H1 (cell line): ENCODE data around the gene BMERB1. TPM values are rescaled to one million over a fixed set of nuclear protein-coding genes. Genes with fewer than 3 reads are reported as not detected.

ENCODE experiments used
- GTF2F1 ChIP-seq: IDR thresholded peaks from 2 replicates; pipeline ENCODE4 v1.6.1; 2012; ENCODE audit warnings: low read depth, low read length, improper control_type of control experiment, borderline replicate concordance
- NANOG ChIP-seq: IDR thresholded peaks from 2 replicates; pipeline ENCODE4 v1.6.1; 2011; ENCODE audit warnings: low read length, low read depth, mild to moderate bottlenecking, inconsistent platforms; ENCODE audit not compliant: insufficient read depth, poor library complexity, severe bottlenecking
- PHF8 ChIP-seq: fragments of 200-600 bp; sonication (generic); conservative IDR thresholded peaks from 2 replicates; pipeline ENCODE4 v1.7.1; 2012; ENCODE audit warnings: low read depth, mild to moderate bottlenecking, inconsistent platforms, low read length, moderate library complexity
- RAD21 ChIP-seq, 2 experiments: IDR thresholded peaks in 1 of 2; conservative IDR thresholded peaks in 1 of 2; 2 replicates each; pipeline ENCODE4 v1.6.1; 2011; ENCODE audit warnings: low read depth in 2 of 2, low read length in 2 of 2, improper control_type of control experiment in 1 of 2, inconsistent platforms in 1 of 2, mild to moderate bottlenecking in 1 of 2, moderate library complexity in 1 of 2
- RXRA ChIP-seq: IDR thresholded peaks from 2 replicates; pipeline ENCODE4 v1.6.1; 2011; ENCODE audit warnings: low read depth, mild to moderate bottlenecking, low read length, moderate library complexity; ENCODE audit not compliant: insufficient read depth
- TAF1 ChIP-seq: IDR thresholded peaks from 2 replicates; pipeline ENCODE4 v1.6.1; 2011; ENCODE audit warnings: mild to moderate bottlenecking, low read depth, low read length
- TAF7 ChIP-seq: optimal IDR thresholded peaks from 2 replicates; pipeline ENCODE3; 2011; ENCODE audit warnings: low read depth, mild to moderate bottlenecking, inconsistent platforms, low read length, moderate library complexity, borderline replicate concordance
- polyA plus RNA-seq, 7 experiments: library from polyadenylated mRNA; depleted of rRNA in 3 of 7; stranded (reverse) in 5 of 7; unstranded in 2 of 7; fragments of >200 nt in 5 of 7; fragments of 200-250 nt in 2 of 7; gene quantifications; 1 replicate in 5 of 7; 2 replicates in 1 of 7; 4 replicates in 1 of 7; pipeline versions ENCODE4 v1.2.1 to v1.2.3, GENCODE V29; 2011 to 2013; ENCODE audit warnings: missing spikeins in 2 of 7, mixed read lengths in 2 of 7
- total RNA-seq: library from RNA; stranded (reverse); fragmentation: NEBNext Ultra II Directional; extraction: Animal tissue kit (Norgen Biotek cat#: 25700); gene quantifications from 2 replicates; pipeline ENCODE4 v1.2.1, GENCODE V29; 2021
- TF ChIP-seq, protein P1 (sequence below): IDR thresholded peaks from 2 replicates; pipeline ENCODE4 v1.6.1; 2012; ENCODE audit warnings: inconsistent platforms

BMERB1 gene
- total and polyA plus RNA-seq, 2 of the 8 experiments (the other 6 are each of a cell fraction or from before 2014, with no cell fraction given): 23.5 to 27.1 TPM

GRCh38 chr16:15593235-15593634 is 158.8 kb downstream of the BMERB1 start (continued):
- no peak for TF ChIP-seq RAD21 (IDR thresholded peaks at IDR 0.05 in 1 of 2, conservative IDR thresholded peaks at IDR 0.05 in 1 of 2; ENCODE audit: low read depth in 2 of 2, low read length in 2 of 2)
- no peak for TF ChIP-seq TAF7
- TF ChIP-seq NANOG: no peak
- TF ChIP-seq TAF1: no peak
- TF ChIP-seq PHF8: no peak
- no peak for TF ChIP-seq GTF2F1
- TF ChIP-seq, protein P1, sequence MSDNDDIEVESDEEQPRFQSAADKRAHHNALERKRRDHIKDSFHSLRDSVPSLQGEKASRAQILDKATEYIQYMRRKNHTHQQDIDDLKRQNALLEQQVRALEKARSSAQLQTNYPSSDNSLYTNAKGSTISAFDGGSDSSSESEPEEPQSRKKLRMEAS: no peak
- TF ChIP-seq RXRA: no peak
